WTC11 (cell line): Measurements from ENCODE around the gene DARS2.

ENCODE experiments used
- FOXP1 ChIP-seq: sonication (generic); formaldehyde crosslinking; IDR thresholded peaks from 2 replicates; pipeline ENCODE4 v1.8.0; 2022; ENCODE audit warnings: missing genetic modification reagents, mild to moderate bottlenecking, moderate library complexity, borderline replicate concordance
- IRF2 ChIP-seq: sonication (generic); formaldehyde crosslinking; IDR thresholded peaks from 2 replicates; pipeline ENCODE4 v1.8.0; 2022; ENCODE audit warnings: low read depth, missing genetic modification reagents, borderline replicate concordance
- USF1 ChIP-seq: sonication (generic); formaldehyde crosslinking; IDR thresholded peaks from 2 replicates; pipeline ENCODE4 v1.8.0; 2022; ENCODE audit warnings: mild to moderate bottlenecking, missing genetic modification reagents
- TF ChIP-seq, protein P1 (sequence below): fragments of 200-600 bp; IDR thresholded peaks from 2 replicates; pipeline ENCODE4 v1.8.0; 2022; ENCODE audit warnings: antibody characterized with exemption
- TF ChIP-seq, protein P2 (sequence below): sonication (generic); formaldehyde crosslinking; IDR thresholded peaks from 2 replicates; pipeline ENCODE4 v1.8.0; 2022; ENCODE audit warnings: mild to moderate bottlenecking, missing genetic modification reagents

GRCh38 chr1:173884701-173885100, 60.2 kb downstream of the DARS2 start:
- no peak for TF ChIP-seq USF1 (CRISPR knock-in tag)
- TF ChIP-seq, protein P1, sequence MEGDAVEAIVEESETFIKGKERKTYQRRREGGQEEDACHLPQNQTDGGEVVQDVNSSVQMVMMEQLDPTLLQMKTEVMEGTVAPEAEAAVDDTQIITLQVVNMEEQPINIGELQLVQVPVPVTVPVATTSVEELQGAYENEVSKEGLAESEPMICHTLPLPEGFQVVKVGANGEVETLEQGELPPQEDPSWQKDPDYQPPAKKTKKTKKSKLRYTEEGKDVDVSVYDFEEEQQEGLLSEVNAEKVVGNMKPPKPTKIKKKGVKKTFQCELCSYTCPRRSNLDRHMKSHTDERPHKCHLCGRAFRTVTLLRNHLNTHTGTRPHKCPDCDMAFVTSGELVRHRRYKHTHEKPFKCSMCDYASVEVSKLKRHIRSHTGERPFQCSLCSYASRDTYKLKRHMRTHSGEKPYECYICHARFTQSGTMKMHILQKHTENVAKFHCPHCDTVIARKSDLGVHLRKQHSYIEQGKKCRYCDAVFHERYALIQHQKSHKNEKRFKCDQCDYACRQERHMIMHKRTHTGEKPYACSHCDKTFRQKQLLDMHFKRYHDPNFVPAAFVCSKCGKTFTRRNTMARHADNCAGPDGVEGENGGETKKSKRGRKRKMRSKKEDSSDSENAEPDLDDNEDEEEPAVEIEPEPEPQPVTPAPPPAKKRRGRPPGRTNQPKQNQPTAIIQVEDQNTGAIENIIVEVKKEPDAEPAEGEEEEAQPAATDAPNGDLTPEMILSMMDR: no peak
- TF ChIP-seq FOXP1 (CRISPR knock-in tag): no peak
- TF ChIP-seq IRF2 (CRISPR knock-in tag): no peak
- TF ChIP-seq, protein P2, sequence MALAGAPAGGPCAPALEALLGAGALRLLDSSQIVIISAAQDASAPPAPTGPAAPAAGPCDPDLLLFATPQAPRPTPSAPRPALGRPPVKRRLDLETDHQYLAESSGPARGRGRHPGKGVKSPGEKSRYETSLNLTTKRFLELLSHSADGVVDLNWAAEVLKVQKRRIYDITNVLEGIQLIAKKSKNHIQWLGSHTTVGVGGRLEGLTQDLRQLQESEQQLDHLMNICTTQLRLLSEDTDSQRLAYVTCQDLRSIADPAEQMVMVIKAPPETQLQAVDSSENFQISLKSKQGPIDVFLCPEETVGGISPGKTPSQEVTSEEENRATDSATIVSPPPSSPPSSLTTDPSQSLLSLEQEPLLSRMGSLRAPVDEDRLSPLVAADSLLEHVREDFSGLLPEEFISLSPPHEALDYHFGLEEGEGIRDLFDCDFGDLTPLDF (CRISPR knock-in tag): no peak
